Stimulated activated naive CD8-positive, alpha-beta T cell treated with anti-CD3 and anti-CD28 coated beads, Interleukin-15, amount 100 ng/mL, for 72 hours (primary cell): ENCODE results near the gene ZNF407.
A peak's percentile ranks its signal among the peaks of the same experiment; 100 is the strongest.

Source experiments
- ATAC-seq: fragments of 150-1000 bp; cut with Tn5 transposase; 2 replicates; pipeline ENCODE4 v1.10.0; 2021; ENCODE audit warnings: mild to moderate bottlenecking, moderate library complexity
- DNase-seq, 2 donors: peaks; one replicate each; pipeline ENCODE4 v3.0.0; 2021 to 2022
- H3K27ac Mint-ChIP-seq, 2 donors: one replicate each; pipeline ENCODE4 v1.8.0; 2022; ENCODE audit warnings: mild to moderate bottlenecking in 2 of 2, mixed read lengths in 2 of 2, moderate library complexity in 2 of 2
- H3K27me3 Mint-ChIP-seq: one replicate; pipeline ENCODE4 v1.8.0; 2022; ENCODE audit warnings: mixed read lengths
- H3K4me1 Mint-ChIP-seq: one replicate; pipeline ENCODE4 v1.8.0; 2022; ENCODE audit warnings: mild to moderate bottlenecking, mixed read lengths
- H3K4me3 Mint-ChIP-seq, 2 donors: one replicate each; pipeline ENCODE4 v1.8.0; 2022; ENCODE audit warnings: mild to moderate bottlenecking in 2 of 2, mixed read lengths in 2 of 2, moderate library complexity in 1 of 2
- H3K9me3 Mint-ChIP-seq, 2 donors: one replicate each; pipeline ENCODE4 v1.8.0; 2022; ENCODE audit warnings: mixed read lengths in 2 of 2

The ZNF407 gene

DNA sequence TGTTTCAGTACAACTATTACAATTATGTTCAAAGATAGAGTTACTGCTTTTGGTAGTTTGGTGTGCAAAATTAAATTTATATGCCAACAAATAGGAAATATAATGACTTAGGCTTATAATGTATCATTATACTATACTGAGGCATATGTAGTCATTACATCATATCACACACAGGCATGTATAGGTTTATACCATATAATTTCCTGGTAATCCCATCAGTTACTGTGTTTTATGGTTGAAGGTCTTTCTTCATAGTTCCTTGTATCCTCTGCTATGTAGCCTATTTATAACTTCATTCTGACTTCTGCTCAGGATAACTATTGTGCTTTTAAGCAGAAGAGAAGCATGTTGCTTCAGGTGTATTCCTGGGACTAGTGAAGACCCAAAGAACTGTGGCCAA lies 110.5 kb downstream of the ZNF407 start:
- DNase-seq (no peak), ATAC-seq (no peak)
- Mint-ChIP-seq H3K4me3 (no peak overlapping the region), H3K9me3 (no peaks in the 10 kb centered on the region), H3K27ac (no peak overlapping the region), H3K27me3 (no peaks in the 10 kb centered on the region), H3K4me1 (no peaks in the 10 kb centered on the region)

DNA sequence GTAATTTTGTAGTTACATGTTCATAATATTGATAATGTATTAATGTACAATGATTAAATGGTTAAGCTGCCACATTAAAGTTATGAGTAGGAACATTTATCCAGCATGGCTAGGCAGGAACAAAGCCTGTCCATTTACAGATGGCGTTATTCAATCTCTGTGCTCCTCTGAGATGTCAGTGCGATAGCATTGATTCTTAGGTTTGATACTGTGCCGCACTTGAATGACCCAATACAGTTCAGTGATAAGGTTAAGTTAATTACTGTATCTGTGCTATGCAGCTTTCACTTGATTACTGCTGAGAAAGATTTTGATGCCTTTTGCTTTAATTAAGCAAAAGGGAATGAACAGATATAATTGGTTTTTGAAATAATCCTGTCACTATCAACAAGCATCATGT lies 111.8 kb downstream of the ZNF407 start:
- Mint-ChIP-seq H3K4me3 (no peak overlapping the region), H3K27me3 (no peaks in the 10 kb centered on the region), H3K27ac (no peak overlapping the region), H3K4me1 (no peaks in the 10 kb centered on the region), H3K9me3 (no peaks in the 10 kb centered on the region)
- ATAC-seq (no peak), DNase-seq (no peak)

DNA sequence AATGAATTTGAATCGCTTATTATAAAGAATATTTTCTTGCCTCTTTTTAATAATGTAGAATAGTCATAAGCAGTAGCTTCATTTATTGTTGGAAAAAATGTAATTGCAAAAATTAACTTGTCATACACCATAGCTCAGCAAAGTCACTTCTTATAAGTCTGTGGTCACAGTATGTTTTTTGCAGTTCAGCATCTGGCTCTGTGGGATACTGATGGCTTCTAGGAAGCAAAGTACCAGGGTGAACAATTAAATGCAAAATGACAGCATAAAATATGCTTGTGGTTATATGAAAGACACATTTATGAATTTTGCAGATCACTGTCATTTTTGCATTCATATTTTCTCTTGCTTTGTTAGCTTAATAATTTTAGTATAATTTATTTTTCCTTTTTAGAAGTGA lies 116.5 kb downstream of the ZNF407 start:
- no peak overlapping the region for H3K27ac Mint-ChIP-seq
- H3K4me3 Mint-ChIP-seq: no peak overlapping the region
- H3K27me3 Mint-ChIP-seq: no peaks in the 10 kb centered on the region
- DNase-seq (no peak), ATAC-seq (no peak)
- H3K4me1 Mint-ChIP-seq: no peaks in the 10 kb centered on the region
- H3K9me3 Mint-ChIP-seq: no peaks in the 10 kb centered on the region

DNA sequence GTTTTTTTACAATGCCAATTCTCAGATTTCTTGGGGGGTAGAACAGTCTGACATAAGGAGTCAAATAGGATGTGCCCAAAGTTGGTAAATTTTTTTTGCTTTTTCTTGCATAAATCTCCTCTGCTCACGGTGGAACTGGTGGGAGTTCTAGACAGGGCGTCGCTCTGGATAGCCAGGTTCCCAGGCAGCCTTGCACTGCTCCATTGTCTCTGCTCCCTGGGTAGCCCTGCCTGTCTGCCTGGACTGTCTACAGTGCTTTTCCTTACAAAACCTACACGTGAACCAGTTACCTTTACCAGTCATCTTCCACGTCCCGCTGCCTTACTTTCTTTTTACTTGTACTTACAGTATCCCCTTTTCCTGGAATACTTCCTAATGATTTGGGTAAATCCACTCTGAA lies 117.1 kb downstream of the ZNF407 start:
- no peaks in the 10 kb centered on the region for H3K9me3 Mint-ChIP-seq
- no peaks in the 10 kb centered on the region for H3K27me3 Mint-ChIP-seq
- H3K27ac Mint-ChIP-seq: peak overlapping the region in 1 of 2 donors; percentile 5
- DNase-seq (no peak), ATAC-seq (no peak)
- H3K4me1 Mint-ChIP-seq: peaks cover 2% of the 10 kb centered on the region
- no peak overlapping the region for H3K4me3 Mint-ChIP-seq

DNA sequence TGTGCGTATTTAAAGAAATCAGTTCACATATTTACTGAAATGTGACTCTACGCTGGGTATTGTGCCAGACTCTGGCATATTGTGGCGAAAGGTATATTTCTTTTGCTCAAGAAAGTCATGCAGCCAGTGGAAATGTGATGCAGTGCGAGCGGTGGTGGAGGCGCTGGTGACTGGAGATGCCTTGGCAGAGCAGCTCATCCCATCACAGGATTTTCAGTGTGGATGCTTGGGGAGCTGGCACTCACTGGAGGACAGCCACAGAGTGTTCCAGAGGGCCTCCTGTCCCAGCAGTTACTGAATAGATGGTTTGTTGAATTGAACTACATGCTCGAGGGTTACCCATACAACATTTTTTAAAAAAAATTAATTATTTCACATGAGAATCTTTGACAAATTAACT lies 117.6 kb downstream of the ZNF407 start:
- peak overlapping the region in 1 of 2 donors; percentile 5 for H3K27ac Mint-ChIP-seq
- no peak overlapping the region for H3K4me3 Mint-ChIP-seq
- peaks cover 7% of the 10 kb centered on the region for H3K4me1 Mint-ChIP-seq
- DNase-seq (no peak), ATAC-seq (no peak)
- no peaks in the 10 kb centered on the region for H3K9me3 Mint-ChIP-seq
- H3K27me3 Mint-ChIP-seq: no peaks in the 10 kb centered on the region

DNA sequence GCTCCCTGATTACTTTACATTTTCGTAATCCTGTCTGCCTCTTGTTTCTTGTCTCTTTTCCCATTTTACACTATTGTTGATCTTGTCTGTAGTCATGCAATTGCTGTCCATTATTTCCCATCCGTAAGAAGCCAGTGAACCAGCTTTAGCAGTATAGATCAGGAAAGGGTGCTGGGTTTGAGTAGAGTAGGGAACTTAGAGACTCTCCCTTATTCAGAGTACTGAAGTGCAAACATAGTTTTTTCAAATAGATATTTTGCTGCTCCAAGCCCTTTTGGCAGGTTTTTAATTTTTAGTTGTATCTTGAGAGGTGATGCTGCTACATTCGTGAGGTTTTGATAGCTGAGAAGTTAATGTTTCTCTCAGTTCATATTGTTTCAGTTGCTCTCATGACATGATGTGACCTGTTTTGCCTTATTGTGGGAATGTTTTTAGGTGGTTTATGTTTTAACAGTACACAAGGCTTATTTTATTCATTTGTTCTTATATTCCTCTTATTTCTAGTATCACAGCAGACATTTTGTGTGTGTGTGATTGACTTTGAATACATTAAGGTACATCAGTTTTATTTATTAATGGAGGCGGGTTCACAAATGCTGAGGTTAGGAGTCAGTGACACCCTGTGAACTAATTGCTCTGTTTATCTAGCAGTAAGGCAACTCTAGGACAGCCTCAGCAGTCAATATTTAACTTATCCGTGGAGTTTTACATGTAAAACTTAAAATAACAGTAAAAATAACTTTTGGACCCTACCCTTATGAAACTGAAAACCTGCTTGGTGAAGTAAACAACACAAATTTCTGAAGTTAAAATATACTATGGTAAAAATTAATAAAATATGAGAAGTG lies 118.4 kb downstream of the ZNF407 start:
- ATAC-seq (no peak), DNase-seq (no peak)
- H3K27me3 Mint-ChIP-seq: no peaks in the 10 kb centered on the region
- H3K27ac Mint-ChIP-seq: no peak overlapping the region
- H3K4me1 Mint-ChIP-seq: peaks cover 15% of the 10 kb centered on the region
- H3K9me3 Mint-ChIP-seq: no peaks in the 10 kb centered on the region
- no peak overlapping the region for H3K4me3 Mint-ChIP-seq

DNA sequence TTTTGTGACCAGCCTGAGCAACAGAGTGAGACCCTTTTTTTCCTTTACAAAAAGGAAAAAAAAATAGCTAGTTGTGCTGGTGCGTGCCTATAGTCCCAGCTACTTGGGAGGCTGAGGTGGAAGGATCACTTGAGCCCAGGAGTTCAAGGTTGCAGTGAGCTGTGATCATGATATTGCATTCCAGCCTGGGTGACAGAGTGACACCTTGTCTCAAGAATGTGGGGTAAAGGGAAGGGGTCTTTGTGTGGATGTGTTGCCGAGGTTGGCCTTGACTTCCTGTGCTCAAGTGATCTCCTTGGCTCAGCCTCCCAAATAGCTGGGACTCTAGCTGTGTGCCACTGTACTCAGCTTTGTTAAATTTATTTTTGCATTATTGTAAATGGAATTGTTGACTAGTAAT lies 120.6 kb downstream of the ZNF407 start:
- DNase-seq: no peak
- Mint-ChIP-seq H3K4me1 (peaks cover 27% of the 10 kb centered on the region), H3K27me3 (no peaks in the 10 kb centered on the region), H3K9me3 (no peaks in the 10 kb centered on the region), H3K27ac (no peak overlapping the region), H3K4me3 (no peak overlapping the region)
- ATAC-seq: no peak

DNA sequence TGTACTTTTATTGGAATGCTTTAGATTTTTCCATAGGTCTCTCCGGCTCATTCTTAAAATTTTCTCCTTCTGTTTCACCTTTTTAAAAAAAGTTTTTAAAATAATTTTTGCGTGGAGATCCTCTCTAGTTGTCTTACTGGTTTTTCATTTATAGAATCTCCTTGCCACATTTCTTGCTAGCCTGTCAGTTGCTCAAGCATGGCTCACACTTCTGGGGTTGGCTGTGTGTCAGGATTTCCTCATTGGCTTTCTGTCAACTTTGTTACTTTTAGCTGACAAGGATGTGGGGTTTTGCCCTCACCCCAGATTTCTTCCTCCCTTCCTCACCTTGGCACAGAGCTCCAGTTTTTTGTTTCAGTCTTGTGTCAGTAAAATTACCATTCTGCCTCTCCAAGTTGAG lies 124.6 kb downstream of the ZNF407 start:
- Mint-ChIP-seq H3K9me3 (no peaks in the 10 kb centered on the region), H3K4me1 (peaks cover 27% of the 10 kb centered on the region), H3K4me3 (no peak overlapping the region), H3K27ac (no peak overlapping the region), H3K27me3 (no peaks in the 10 kb centered on the region)
- no peak for DNase-seq
- ATAC-seq: no peak

DNA sequence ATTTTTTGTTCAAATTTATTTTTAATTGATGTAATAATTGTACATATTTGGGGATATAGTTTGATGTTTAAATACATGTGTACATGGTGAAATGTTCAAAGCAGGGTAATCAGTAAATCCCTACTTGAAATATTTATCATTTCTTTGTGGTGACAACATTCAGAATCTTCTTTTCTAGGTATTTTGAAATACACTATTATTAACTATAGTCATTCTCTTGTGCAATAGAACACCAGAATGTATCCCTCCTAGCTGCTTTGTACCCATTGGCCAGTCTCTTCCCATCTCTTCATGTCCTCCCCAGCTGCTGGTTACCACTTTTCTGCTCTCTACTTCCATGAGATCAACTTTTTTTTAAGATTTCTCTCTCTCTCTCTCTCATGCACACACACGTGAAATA lies 126.5 kb downstream of the ZNF407 start:
- Mint-ChIP-seq H3K4me3 (no peak overlapping the region), H3K27ac (no peak overlapping the region), H3K9me3 (peaks cover 0 to 6% of the 10 kb centered on the region in 2 donors), H3K4me1 (peaks cover 32% of the 10 kb centered on the region), H3K27me3 (no peaks in the 10 kb centered on the region)
- ATAC-seq: no peak
- no peak for DNase-seq

DNA sequence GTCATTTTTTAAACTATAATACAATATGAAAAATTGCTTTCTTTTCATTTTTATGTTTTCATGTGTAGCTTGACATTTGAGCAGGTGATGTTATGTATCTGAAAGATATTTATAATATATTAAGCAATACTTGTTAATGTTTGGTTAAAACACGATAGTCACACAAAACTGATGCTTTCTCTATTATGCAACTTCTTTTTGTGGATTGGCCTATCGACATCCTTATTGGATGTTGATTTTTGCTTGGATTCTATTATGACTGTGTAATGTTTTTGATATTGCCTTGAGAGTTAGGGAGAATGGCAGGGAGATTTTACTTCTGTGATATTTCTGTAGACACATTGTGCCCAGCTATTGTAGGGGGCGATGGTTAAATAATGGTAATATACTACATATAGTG lies 128.0 kb downstream of the ZNF407 start:
- ATAC-seq (no peak), DNase-seq (no peak)
- Mint-ChIP-seq H3K4me3 (no peak overlapping the region), H3K9me3 (peaks cover 0 to 6% of the 10 kb centered on the region in 2 donors), H3K27me3 (no peaks in the 10 kb centered on the region), H3K27ac (no peak overlapping the region), H3K4me1 (peaks cover 22% of the 10 kb centered on the region)

DNA sequence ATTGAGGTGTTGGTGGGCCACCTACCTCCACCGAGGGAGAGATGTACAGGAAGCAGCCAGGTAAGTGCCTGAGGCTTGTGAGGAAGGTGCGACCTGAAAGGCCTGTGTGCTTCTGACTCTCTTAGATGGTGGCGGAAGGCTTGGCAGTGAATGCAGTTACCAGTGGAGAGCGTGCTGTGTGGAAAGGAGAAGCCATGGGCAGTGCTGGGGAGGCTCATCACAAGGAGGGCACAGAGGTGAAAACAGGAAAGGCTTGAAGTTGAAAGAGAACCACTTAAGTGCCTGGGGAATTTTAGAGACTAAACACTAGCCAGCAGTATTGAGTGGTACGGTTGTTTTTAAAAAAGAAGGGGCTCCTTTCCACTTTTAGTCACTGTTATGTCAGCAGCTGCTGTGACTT lies 130.9 kb downstream of the ZNF407 start:
- ATAC-seq: no peak
- H3K4me1 Mint-ChIP-seq: peaks cover 5% of the 10 kb centered on the region
- H3K4me3 Mint-ChIP-seq: no peak overlapping the region
- DNase-seq: no peak
- H3K27ac Mint-ChIP-seq: no peak overlapping the region
- H3K27me3 Mint-ChIP-seq: no peaks in the 10 kb centered on the region
- H3K9me3 Mint-ChIP-seq: peaks cover 0 to 6% of the 10 kb centered on the region in 2 donors

DNA sequence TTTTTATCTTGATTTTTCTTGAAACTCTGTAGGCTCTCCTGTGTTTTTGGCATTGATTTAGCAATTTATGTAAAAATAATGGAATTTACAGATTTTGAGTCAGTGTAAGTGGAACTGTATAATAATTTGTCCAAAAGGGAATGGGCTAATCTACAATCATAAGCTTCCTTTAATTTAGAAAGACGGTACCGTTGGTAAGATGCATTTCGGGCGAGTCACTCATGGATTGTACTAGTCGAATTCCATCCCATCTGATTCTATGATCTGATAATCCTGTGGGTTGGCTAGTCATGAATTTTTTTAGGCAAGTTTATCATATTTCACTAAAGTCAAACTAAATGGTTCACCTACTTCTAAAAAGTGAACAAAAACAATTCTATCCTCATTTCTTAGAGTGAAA lies 133.4 kb downstream of the ZNF407 start:
- Mint-ChIP-seq H3K27ac (no peak overlapping the region), H3K9me3 (peaks cover 0 to 6% of the 10 kb centered on the region in 2 donors), H3K27me3 (no peaks in the 10 kb centered on the region), H3K4me3 (no peak overlapping the region), H3K4me1 (peaks cover 9% of the 10 kb centered on the region)
- ATAC-seq (no peak), DNase-seq (no peak)

DNA sequence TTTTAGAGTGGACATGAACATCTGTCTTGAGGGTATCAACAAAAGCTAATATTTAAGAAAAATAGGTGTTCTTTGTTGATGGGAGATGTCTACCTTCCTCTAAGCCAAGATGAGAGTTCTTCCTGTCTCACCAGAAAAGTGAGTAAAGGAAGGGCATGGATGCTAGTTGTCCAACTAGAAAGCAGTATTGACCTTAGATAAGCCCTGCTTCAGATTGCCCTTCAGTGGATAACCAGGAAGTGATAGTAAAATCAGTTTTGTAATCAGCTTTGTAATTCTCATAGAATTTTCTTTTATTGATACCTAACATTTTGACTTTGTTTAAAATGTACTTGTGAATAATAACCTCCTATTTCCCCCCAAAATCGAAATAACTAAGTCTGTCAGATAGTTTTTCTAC lies 134.7 kb downstream of the ZNF407 start:
- Mint-ChIP-seq H3K4me3 (no peak overlapping the region), H3K4me1 (peaks cover 9% of the 10 kb centered on the region), H3K27ac (no peak overlapping the region), H3K9me3 (peaks cover 0 to 6% of the 10 kb centered on the region in 2 donors), H3K27me3 (no peaks in the 10 kb centered on the region)
- ATAC-seq (no peak), DNase-seq (no peak)

DNA sequence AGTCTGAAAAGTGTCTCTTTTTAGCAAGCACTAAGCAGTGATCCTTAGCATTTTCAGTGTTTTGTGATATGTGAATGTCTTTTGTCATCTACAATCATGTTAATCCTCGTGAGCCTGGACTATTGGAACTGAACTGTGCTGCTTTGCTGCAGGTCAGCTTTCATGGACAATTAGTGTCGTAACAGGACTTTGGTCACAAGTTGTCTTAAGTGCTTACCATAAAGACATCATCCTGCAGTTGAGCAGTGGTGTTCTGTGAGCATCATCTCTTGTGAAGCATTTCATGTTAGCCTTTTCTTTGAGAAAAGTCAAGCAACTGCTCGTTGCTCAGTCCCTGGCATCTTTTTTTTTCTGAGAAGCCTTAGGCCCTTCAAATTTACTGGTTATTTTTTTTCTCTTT lies 135.9 kb downstream of the ZNF407 start:
- no peak for DNase-seq
- ATAC-seq: no peak
- Mint-ChIP-seq H3K4me3 (no peak overlapping the region), H3K4me1 (peaks cover 6% of the 10 kb centered on the region), H3K27ac (no peak overlapping the region), H3K9me3 (peaks cover 0 to 2% of the 10 kb centered on the region in 2 donors), H3K27me3 (no peaks in the 10 kb centered on the region)

DNA sequence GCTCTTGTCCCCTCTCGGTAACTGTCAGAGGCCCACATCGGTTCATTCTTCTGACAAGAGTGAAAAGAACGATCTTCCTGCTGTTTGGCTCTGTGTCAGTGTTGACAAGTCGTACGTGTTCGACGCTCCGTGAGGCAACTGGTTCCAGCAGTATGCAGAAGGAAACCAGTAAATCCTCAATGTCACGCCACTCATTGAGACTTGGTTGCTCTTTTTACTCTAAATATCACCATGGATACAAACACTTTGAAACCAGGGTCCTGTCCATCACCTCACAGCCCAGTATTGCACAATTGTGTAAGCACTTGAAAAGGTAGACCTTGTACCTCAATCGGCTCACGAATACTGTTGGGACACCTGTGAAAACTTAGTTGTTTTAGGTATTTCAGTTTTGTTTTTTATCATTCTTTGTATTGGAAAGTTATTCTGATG lies 136.4 kb downstream of the ZNF407 start:
- ATAC-seq (no peak), DNase-seq (no peak)
- Mint-ChIP-seq H3K4me1 (peaks cover 4% of the 10 kb centered on the region), H3K27ac (no peak overlapping the region), H3K27me3 (no peaks in the 10 kb centered on the region), H3K9me3 (no peaks in the 10 kb centered on the region), H3K4me3 (no peak overlapping the region)

DNA sequence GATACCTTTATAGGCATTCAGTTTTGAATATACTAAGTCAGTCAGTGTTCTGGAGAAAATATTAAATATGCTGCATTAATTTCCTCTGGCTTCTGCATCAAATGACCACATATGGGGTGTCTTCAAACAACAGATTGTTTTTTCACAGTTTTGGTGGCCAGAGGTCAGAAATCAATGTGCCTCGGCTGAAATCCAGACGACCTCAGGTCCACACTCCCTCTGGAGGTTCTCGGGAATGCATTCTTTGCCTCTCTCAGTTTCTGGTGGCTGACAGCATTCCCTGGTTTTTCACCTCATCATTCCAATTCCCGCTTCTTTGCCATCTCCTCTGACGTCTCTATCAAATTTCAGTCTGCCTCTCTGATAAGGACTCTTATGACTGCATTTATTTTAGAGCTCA lies 142.3 kb downstream of the ZNF407 start:
- no peak for ATAC-seq
- no peak overlapping the region for H3K4me3 Mint-ChIP-seq
- DNase-seq: no peak
- H3K27me3 Mint-ChIP-seq: no peaks in the 10 kb centered on the region
- no peaks in the 10 kb centered on the region for H3K4me1 Mint-ChIP-seq
- H3K9me3 Mint-ChIP-seq: no peaks in the 10 kb centered on the region
- no peak overlapping the region for H3K27ac Mint-ChIP-seq
